Iris pigment epithelial cell (primary cell): ENCODE data around the gene CP.
"Not testable (repeated sequence)": the region's sequence is repeated elsewhere in the genome, so short reads cannot be mapped to it uniquely, and the experiment has no call there.

Experiments used
- DNase-seq: peaks from one replicate; pipeline ENCODE4 v3.0.0-alpha.2; 2011; ENCODE audit warnings: low read depth

CP gene

DNA sequence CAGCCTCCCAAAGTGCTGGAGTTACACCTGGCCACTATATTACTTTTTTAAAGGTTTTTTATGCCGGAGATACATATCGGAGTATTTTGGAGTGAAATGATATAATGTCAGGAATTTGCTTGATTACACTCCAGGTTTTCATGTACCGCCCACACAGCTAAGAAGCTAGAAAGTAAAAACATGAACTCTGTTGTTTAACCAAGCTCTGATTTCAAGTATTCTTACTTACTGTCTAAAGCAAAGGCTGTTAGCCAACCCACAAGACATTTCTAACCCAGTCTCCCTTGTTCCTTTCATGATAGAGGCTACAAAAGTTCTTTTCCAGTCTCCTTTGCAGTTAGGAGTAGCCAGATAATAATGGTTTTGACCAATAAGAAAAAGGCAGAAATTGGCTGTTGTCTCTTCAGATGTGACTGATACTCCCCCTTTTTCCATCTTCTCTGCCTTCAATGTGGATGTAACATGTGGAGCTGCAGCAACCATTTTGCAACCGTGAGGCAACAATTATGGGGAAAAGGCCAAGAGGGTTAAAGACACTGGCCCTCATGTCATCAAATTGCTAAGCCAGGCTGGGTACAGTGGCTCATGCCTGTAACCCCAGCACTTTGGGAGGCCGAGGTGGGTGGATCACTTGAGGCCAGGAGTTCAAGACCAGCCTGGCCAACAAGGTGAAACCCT, 6.1 kb upstream of the CP start:
- DNase-seq = peak; percentile 61

DNA sequence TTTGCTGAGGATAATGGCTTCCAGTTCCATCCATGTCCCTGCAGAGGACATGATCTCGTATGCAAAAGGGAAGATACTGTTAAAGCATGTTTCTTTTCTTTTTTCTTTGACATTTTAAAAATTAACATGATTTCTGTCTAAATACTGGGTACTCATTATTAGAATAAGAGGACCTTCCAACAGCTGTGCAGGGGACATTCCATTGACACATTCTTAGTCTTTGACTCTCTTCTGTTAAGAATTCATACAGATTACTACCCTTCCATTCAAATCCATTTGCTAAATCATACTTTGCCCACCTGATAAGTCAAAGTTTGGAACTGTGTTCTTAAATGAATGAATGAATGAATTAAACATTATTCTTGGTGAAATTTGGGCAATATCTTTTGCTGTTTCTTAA, 5.1 kb upstream of the CP start:
- DNase-seq = no peak

DNA sequence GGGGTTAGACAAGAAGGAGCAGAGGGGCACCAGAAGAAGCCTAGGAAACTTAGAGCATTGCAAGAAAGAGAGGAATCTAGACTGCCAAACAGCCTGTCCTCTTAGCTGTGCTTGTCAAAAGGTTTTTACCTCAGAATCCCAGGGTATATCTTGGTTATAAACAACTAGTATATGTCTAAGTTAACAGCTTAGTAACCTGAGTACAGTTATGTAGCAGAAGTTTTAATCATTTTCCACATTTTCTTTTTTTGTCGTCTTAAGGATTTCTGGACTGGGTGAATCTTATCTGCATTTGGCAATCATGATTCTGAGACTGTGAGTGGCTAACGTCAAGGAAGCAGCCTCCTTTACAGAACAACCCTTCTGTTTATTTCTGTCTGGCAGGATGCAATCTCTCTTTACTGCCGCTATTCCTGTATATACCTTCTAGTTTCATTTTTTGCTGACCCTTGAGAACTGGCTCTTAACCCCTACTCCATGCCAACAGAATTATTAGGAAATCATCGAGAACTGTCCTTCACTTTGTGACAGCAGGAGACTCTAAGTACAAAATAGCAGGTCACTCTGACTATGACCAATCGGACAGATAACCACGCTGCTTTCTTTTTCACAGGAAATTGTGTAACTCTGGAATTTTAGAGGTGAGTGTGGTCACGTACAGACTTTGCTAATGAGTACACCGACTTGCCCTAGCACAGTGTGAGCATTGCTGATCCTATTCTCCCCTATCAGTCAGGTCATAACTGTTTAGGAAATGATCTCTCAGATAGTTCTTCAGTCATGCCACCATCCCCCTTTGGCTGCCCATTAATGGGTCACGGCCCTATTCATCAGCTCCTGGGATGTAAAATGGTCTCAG, 3.3 kb upstream of the CP start:
- DNase-seq = peak; percentile 94

DNA sequence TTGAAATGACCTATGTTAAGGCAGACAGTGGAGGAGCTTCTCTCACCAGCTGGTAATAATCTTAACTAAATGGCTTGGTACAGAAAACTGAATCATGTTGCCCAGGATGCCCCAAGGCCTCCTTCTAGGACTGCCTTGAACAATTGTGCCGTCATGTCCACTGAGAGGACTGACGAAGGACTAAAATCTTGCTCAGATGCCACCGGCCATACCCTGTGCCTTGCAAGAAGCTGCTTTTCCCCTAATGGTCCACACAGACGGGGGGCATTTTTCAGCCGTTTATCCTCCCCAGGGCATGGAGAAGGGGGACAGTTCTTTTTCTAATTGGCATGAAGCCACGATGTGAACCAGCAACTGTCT, 1.8 kb upstream of the CP start:
- DNase-seq = no peak

DNA sequence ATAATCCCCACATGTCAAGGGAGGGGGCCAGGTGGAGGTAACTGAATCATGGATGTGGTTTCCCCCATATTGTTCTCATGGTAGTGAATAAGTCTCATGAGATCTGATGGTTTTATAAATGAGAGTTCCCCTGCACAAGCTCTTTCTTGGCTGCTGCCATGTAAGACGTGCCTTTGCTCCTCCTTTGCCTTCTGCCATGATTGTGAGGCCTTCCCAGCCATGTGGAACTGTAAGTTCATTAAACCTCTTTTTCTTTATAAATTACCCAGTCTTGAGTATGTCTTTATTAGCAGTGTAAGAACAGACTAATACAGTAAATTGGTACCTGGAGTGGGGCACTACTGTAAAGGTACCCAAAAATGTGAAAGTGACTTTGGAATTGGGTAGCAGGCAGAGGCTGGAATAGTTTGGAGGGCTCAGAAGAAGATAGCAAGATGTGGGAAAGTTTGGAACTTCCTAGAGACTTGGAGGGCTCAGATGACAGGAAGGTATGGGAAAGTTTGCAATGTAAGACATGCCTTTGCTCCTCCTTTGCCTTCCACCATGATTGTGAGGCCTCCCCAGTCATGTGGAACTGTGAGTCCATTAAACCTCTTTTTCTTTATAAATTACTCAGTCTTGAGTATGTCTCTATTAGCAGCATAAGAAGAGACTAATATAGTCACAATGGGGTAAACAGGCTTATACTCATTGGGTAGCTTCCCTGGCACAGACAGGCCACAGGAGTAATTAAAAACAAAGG, 2.1 kb downstream of the CP start:
- not testable (repeated sequence) for DNase-seq

DNA sequence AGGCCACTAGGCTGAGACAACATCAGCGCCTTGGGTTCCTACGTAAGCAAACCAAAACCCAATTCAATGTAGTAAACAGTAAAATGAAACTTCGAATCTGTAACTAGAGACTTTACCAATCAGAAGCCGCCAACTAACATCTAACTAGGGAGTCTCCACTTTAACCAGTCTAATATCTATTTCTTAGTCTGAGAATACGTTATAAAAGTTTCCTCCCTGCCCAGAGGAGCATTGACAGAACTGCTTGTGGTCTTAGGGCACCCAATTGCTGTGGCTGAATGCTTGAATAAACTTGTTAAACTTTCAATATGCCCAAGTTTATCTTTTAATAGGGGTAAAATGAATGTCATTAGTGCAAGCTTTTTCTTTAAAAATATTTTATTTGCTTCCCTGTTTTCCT, 4.3 kb downstream of the CP start:
- no peak for DNase-seq

DNA sequence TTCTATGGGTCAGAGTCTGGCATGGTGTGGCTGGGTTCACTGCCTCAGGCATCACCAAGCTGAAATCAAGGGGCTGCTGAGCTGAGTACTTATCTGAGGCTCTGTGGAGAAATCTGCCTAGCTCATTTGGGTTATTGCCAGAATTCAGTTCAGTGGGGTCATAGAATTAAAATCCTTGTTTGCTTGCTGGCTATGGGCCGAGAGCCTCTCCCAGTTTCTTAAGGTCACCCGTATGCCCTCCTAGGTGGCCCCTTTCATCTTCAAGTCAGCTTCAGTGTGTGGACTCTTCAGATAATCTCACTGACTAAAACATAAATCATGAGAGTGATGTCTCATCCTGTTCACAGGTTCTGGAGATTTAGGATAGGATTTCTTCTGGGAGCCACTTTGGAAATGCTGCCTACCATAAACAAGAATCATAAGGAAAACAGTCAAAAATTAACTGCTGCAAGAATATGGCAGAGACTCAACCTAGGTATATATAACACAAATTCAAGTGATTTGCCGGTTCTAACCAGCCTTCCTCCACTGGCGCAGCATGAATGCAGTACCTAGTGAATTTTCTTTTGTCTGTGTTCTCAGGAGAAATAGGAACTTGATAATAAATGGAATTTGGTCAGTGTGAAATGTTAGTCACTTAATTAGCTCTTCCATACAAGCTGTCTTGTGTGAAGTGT, 5.3 kb downstream of the CP start:
- peak; percentile 40 for DNase-seq

DNA sequence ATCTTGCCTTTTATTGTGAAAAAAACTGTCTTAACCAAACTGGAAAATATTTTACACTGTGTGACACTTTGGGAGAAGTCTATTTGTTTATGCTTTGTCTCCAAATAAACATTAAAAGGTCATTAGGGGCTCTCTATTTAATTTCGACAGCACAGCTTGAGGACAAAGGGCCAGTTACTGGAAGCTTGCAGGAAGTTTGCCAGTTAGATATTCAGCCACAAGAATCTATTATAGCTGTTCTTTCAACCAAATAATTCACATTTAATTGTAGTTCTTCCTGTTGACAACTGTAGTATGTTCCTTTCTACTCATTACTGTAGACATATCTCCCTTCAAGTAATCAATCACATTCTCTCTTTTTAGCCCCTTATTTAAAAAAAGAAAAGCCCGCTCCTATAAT, 6.1 kb downstream of the CP start:
- DNase-seq = no peak

DNA sequence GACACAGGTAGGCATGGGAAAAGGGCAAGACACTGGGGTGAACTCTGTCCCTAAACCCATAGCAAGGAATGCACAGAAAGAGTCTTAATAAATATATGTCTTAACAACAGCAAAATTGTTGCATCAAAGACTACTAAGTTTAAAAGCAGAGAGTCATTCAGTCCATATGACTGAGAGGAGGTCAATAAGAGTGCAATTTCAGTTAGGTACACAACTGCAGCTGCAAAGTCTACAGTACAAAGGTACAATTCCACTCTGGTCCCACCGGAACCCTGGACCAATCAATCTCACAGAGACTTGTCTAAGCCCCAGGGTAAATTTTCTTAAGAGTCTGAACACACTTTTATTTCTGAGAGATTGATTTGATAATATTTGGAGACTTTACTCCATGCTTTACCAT, 6.9 kb downstream of the CP start:
- no peak for DNase-seq

DNA sequence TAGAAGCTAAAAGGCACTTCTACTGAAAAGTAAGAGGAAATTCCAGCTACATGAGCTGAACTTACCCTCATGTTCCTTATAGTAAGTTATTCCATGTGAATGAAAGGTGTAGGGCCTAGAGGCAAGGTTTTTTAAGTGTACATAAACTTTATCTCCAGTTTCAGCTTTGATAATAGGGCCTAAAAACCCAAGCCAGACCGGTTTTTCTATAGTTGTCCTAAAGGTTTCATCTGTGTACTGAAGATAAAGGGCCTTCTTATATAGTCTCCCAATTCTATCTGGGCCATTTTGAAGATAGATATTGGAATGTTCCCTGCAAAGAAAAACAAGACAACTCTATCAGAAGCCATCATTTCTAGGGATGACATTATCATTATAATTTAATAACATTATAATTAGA, 9.2 kb downstream of the CP start:
- no peak for DNase-seq

DNA sequence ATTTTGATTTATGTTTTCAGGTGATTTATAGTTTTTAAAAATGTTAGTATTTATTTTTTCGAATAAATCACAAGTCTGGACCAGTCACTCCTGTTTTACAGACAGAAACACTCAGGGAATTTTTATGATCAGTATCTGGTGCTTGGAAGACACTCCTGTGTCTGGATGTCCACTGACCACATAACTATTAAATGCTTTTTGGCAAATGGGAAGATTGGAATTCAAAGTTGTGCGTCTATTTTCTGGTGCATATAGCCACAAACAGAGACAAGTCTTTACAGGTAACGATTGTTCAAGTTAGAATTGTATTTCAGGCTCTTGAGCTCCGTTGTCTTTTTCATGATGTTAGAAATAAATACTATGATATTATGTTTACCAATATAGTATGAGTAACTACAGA, 12.2 kb downstream of the CP start:
- no peak for DNase-seq

DNA sequence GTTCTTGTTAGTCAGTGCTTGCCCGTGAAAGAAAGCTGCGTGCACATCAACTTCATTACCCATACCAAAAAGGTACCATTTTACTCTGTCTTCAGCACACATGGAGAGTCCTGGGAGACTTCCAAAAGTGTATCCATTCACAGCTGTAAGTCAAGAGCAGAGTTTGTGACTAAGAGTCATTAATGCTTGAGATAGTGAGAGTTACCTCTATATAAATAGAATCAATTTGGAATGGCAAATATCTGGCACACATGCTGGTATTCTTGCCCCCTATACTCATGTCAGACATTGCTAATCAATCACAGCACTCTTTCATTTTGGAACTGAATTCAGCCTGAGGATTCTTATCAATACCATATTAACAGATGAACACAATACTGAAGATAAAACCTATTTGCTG, 14.2 kb downstream of the CP start:
- DNase-seq = no peak

DNA sequence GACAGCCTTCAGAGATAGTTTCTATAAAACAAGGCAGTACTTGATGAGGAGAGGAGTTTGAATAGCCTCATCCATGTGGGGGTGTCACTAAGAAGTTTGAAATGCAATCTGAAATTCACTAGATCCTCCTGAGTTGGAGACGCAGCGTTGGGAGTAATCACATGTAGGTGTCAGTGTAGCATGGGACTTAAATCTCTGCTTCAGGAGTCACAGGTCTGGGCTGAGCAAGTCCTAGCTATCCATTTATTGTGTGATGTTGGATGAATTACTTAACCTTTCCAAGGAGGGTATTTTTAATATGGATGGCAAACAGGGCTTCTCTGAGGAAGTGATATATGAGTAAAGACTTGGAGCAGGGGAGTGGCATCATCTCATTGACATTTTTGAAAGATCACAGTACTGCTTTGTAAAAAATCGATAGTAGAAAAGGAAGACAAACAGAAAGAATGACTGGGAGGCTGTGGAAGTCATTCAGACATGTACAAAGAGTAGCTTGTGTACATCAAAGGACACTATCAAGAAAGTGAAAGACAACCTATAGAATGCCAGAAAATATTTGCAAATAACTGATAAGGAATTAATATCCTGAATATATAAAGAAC, 17.1 kb downstream of the CP start:
- DNase-seq = no peak

DNA sequence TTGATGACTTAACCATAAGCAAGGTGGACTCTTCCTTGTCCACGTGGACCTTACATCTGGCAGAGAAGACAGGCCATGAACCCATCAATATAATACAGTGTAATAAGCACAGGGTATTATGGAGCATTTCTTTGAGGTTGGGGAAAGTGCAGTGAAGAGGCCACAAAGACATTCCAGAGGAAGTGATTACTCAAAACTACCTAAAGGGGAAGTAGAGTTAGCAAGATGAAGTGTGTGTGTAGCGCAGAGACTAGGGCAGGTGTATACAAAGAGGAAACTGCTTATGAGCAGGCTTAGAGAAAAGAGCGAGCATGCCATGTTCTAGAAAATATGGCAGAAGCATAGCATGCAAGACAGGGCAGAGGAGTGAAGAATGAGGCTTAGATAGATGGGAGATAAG, 17.9 kb downstream of the CP start:
- no peak for DNase-seq

DNA sequence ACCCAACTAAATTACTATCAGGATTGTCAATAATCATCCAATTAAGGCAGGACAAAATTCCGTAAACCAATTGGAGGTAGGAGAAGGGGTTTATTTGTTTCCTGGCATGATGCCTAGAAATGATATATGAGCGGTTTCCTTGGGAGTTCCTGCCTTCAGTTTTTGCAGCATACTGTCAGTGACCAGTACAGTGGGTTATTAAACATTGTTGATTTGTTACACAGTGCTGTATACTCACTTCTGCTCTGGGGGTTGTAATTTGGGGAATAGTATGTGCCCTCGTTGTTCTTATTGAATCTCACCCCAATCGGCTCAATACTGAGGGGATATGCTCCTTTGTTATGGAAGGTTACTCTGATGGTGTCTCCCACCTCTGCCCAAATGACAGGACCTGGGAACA, 22.2 kb downstream of the CP start:
- peak; percentile 70 for DNase-seq

DNA sequence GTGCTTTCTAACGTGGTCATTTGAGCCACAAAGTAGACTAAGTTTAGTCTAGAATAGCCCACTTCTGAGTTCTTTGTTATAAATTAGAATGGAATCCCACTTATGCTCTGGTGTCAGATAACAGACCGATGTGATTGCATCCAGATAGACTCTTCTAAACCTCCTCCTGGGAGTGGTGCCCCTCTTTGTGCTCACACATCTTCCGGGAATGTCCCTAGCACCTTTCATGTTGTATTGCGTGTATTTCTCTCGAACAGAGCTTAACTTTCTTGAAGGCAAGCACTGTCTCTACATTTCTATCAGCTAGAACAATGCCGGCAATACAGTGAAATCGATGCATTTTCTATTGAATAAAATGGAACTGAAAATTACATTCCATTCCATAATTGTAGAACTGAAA, 23.0 kb downstream of the CP start:
- DNase-seq = peak; percentile 73

DNA sequence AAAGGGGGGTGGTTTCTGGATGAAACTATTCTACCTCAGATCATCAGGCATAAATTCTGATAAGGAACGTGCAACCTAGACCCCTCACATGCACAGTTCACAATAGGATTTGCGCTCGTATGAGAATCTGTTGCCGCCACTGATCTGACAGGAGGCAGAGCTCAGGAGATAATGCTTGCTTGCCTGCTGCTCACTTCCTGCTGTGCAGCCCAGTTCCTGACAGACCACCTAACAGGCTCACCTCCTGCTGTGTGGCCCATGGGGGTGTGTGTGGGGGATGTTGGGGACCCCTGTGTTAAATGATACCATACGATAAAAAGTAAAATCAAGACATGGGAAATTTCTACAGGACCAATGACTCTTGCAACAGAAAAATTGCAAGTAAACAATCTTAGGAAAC, 24.0 kb downstream of the CP start:
- DNase-seq = no peak

DNA sequence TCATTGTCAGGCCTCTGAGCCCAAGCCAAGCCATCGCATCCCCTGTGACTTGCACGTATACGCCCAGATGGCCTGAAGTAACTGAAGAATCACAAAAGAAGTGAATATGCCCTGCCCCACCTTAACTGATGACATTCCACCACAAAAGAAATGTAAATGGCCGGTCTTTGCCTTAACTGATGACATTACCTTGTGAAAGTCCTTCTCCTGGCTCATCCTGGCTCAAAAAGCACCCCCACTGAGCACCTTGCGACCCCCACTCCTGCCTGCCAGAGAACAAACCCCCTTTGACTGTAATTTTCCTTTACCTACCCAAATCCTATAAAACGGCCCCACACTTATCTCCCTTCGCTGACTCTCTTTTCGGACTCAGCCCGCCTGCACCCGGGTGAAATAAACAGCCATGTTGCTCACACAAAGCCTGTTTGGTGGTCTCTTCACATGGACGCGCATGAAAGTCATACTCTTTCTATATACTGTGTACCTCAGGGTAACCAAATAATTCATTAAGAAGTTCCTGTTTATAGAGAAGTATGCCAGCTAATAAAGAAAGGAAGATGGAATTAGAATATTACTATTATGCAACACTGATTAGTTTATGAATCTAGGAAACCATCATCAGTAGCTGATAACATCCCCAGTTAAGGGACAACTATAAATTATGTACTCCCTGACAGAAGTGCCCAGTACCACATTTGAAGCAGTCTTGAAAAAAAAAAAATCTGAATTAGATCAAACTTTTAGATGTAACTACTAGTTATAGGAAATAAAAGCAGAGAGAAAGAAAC, 24.6 kb downstream of the CP start:
- not testable (repeated sequence) for DNase-seq

DNA sequence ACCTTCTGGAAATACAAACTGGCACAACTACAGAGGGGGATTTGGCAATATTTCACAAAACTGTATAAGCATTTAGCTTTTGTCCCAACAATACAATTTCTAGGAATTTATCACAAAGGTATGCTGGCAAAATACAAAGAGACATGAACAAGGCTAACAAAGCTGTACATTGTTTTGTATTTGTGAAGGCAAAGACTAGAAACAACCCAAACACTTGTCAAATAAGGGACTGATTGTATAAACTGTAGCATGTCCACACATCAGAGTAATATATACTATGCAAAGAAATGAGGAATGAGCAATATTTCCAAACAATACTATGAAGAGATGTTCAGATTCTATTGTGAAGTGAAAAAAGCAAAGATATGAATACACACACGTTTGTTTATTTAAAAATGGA, 26.4 kb downstream of the CP start:
- DNase-seq = no peak

DNA sequence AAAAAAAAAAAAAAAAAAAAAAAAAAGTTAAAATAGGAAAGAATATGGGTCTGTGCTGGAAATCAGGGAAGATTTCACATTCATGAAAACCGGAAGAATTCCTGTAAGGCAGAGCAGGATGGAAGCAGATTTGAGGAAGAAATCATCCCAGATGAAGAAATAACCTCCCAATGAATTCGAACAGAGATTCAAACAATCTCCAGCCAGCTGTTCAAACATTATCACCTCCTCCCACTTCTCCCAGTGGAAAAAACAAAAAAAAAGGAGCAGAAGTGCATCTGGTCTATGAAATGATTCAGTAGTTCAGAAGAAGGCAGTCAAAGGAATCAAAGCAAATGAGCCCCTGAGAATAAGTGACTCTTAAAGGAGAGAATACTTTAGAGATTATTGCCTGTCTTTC, 33.1 kb downstream of the CP start:
- no peak for DNase-seq

DNA sequence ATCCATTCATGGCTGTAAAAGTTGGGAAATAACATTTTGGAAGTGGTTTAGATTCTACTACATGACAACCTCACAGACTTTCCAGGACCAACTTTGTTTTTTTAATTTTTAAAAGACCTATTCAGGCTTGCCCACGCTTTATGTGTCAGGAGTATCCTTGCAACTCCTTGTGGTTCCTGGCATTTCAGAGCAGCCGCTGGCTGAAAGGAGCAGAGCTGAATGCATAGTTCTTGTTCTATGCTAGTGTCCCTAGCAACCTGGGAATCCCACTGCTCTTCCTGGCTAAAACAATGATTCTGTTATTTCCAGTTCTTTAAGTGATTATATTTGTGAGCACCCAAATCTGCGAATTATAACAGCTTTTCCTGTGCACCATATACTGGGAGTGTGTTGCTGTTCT, 34.9 kb downstream of the CP start:
- DNase-seq = no peak
